ENCODE measurements around the gene POU2F1. TPM values are rescaled to one million over a fixed set of nuclear protein-coding genes. Genes with fewer than 3 reads are reported as not detected.
A peak's percentile ranks its signal among the peaks of the same experiment; 100 is the strongest.

POU2F1 gene
- total RNA-seq, 4 donors from 2014 or later: 21.0 to 33.7 (median 21.8) TPM

GRCh38 chr1:167453123-167453522 lies 232.4 kb downstream of the POU2F1 start:
- Histone ChIP-seq H3K4me1 (peaks cover 0 to 7% (median 0%) of the 10 kb centered on the region in 4 donors), H3K27me3 (no peaks in the 10 kb centered on the region), H3K9me3 (no peaks in the 10 kb centered on the region), H3K4me3 (no peak overlapping the region), H3K27ac (no peak overlapping the region), H3K36me3 (no peaks in the 10 kb centered on the region)
- TF ChIP-seq POLR2A (IDR thresholded peaks at IDR 0.05) (no peak), CTCF (IDR thresholded peaks at IDR 0.05) (no peak), EP300 (IDR thresholded peaks at IDR 0.05) (no peak)
- WGBS, 2 donors: 81 to 87% methylated on average over 6 of the region's 6 CpGs
- DNase-seq (ENCODE audit: low spot score in 2 of 2): no peak

GRCh38 chr1:167454304-167454893 lies 233.7 kb downstream of the POU2F1 start:
- Histone ChIP-seq H3K4me1 (peaks cover 0 to 7% (median 0%) of the 10 kb centered on the region in 4 donors), H3K27me3 (no peaks in the 10 kb centered on the region), H3K36me3 (no peaks in the 10 kb centered on the region), H3K4me3 (peak overlapping the region; percentile 65 to 88 (median 84)), H3K27ac (peak overlapping the region in 3 of 4 donors; percentile 78 to 90 (median 84)), H3K9me3 (no peaks in the 10 kb centered on the region)
- WGBS, 2 donors: 28 to 42% methylated on average over 11 to 19 of the region's 19 CpGs
- TF ChIP-seq CTCF (IDR thresholded peaks at IDR 0.05) (no peak), EP300 (IDR thresholded peaks at IDR 0.05) (no peak), POLR2A (IDR thresholded peaks at IDR 0.05) (no peak)
- no peak for DNase-seq (ENCODE audit: low spot score in 2 of 2)

- 0 to 3% methylated on average over 16 to 62 of the region's 85 CpGs for WGBS, 2 donors
- peak; percentile 37 to 40 for DNase-seq (ENCODE audit: low spot score in 2 of 2)
- H3K36me3 ChIP-seq: no peaks in the 10 kb centered on the region
- peaks cover 0 to 7% (median 0%) of the 10 kb centered on the region in 4 donors for H3K4me1 ChIP-seq
- no peaks in the 10 kb centered on the region for H3K9me3 ChIP-seq
- peak in 1 of 2 donors; percentile 4 for TF ChIP-seq EP300 (IDR thresholded peaks at IDR 0.05)
- peak in 1 of 2 donors; percentile 7 for TF ChIP-seq POLR2A (IDR thresholded peaks at IDR 0.05)
- TF ChIP-seq CTCF (IDR thresholded peaks at IDR 0.05): no peak
- no peaks in the 10 kb centered on the region for H3K27me3 ChIP-seq
- H3K27ac ChIP-seq: peak overlapping the region; percentile 43 to 90 (median 81)
- peak overlapping the region; percentile 65 to 88 (median 84) for H3K4me3 ChIP-seq
Measured at GRCh38 chr1:167454894-167455785, 234.5 kb downstream of the POU2F1 start.

- H3K36me3 ChIP-seq: no peaks in the 10 kb centered on the region
- peak overlapping the region; percentile 65 to 88 (median 84) for H3K4me3 ChIP-seq
- DNase-seq (ENCODE audit: low spot score in 2 of 2): no peak
- no peaks in the 10 kb centered on the region for H3K9me3 ChIP-seq
- TF ChIP-seq CTCF (IDR thresholded peaks at IDR 0.05) (no peak), POLR2A (IDR thresholded peaks at IDR 0.05) (no peak), EP300 (IDR thresholded peaks at IDR 0.05) (no peak)
- peak overlapping the region; percentile 43 to 90 (median 81) for H3K27ac ChIP-seq
- H3K27me3 ChIP-seq: no peaks in the 10 kb centered on the region
- 5 to 7% methylated on average over 6 to 10 of the region's 23 CpGs for WGBS, 2 donors
- peaks cover 0 to 7% (median 0%) of the 10 kb centered on the region in 4 donors for H3K4me1 ChIP-seq
Measured at GRCh38 chr1:167455786-167456446, 235.2 kb downstream of the POU2F1 start.

Measured in tibial nerve (tissue), 4 donors.